ENCODE data around the gene POLN.

The POLN gene

GRCh38 chr4:2025817-2026216, 216.1 kb downstream of the POLN start:
- no peak for DNase-seq
- Histone ChIP-seq H3K4me3 (ENCODE audit: low read depth, low read length) (no peak overlapping the region), H3K27me3 (replicated peaks) (peaks cover 16% of the 10 kb centered on the region), H3K36me3 (replicated peaks) (no peaks in the 10 kb centered on the region), H3K27ac (no peak overlapping the region)
- in situ Hi-C loops (cut with HindIII; ENCODE audit: low pct_ligation_motif_present, low sequenced_read_pairs), result no loop called here
- TF ChIP-seq, protein P1, sequence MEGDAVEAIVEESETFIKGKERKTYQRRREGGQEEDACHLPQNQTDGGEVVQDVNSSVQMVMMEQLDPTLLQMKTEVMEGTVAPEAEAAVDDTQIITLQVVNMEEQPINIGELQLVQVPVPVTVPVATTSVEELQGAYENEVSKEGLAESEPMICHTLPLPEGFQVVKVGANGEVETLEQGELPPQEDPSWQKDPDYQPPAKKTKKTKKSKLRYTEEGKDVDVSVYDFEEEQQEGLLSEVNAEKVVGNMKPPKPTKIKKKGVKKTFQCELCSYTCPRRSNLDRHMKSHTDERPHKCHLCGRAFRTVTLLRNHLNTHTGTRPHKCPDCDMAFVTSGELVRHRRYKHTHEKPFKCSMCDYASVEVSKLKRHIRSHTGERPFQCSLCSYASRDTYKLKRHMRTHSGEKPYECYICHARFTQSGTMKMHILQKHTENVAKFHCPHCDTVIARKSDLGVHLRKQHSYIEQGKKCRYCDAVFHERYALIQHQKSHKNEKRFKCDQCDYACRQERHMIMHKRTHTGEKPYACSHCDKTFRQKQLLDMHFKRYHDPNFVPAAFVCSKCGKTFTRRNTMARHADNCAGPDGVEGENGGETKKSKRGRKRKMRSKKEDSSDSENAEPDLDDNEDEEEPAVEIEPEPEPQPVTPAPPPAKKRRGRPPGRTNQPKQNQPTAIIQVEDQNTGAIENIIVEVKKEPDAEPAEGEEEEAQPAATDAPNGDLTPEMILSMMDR (IDR thresholded peaks at IDR 0.05; ENCODE audit: low read depth, low read length, missing control alignments), result no peak

GRCh38 chr4:2024683-2025082, 217.2 kb downstream of the POLN start:
- H3K4me3 ChIP-seq (ENCODE audit: low read depth, low read length), result no peak overlapping the region
- TF ChIP-seq, protein P1 (IDR thresholded peaks at IDR 0.05; ENCODE audit: low read depth, low read length, missing control alignments), result no peak
- no peak overlapping the region for H3K27ac ChIP-seq
- in situ Hi-C loops (cut with HindIII; ENCODE audit: low pct_ligation_motif_present, low sequenced_read_pairs), result no loop called here
- no peaks in the 10 kb centered on the region for H3K36me3 ChIP-seq (replicated peaks)
- peaks cover 17% of the 10 kb centered on the region for H3K27me3 ChIP-seq (replicated peaks)
- DNase-seq, result no peak

Data from brain microvascular endothelial cell (primary cell).